Hepatocyte (in vitro differentiated cells): ENCODE results near the gene ABR.

Experiments used
- EZH2 ChIP-seq: fragments of 200-600 bp; sonication (generic); IDR thresholded peaks from 2 replicates; pipeline ENCODE4 v1.6.1; 2016; ENCODE audit warnings: antibody characterized with exemption, mild to moderate bottlenecking, borderline replicate concordance
- TF ChIP-seq, protein P1 (sequence below): fragments of 200-600 bp; sonication (generic); IDR thresholded peaks from 2 replicates; pipeline ENCODE4 v1.5.1; 2016; ENCODE audit warnings: antibody characterized with exemption, mild to moderate bottlenecking; ENCODE audit not compliant: poor library complexity

DNA sequence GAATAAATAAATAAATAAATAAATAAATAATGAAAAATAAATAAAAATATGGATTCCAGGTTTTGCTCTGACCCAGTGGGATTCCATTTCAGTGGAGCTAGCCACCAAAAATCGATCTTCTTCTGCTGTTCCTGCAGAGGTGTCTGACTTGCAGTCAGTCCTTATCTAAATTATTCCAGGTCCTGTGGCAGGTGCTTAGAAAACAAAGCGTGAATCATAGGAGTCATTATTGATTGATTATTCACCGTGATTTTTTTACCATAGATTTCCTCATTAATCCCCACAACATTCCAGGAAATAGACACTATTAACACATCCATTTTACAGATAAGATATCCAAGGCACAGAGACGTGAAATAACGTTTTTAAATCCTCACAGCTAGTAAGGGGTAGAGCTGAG is 31.5 kb upstream of the ABR start:
- TF ChIP-seq, protein P1, sequence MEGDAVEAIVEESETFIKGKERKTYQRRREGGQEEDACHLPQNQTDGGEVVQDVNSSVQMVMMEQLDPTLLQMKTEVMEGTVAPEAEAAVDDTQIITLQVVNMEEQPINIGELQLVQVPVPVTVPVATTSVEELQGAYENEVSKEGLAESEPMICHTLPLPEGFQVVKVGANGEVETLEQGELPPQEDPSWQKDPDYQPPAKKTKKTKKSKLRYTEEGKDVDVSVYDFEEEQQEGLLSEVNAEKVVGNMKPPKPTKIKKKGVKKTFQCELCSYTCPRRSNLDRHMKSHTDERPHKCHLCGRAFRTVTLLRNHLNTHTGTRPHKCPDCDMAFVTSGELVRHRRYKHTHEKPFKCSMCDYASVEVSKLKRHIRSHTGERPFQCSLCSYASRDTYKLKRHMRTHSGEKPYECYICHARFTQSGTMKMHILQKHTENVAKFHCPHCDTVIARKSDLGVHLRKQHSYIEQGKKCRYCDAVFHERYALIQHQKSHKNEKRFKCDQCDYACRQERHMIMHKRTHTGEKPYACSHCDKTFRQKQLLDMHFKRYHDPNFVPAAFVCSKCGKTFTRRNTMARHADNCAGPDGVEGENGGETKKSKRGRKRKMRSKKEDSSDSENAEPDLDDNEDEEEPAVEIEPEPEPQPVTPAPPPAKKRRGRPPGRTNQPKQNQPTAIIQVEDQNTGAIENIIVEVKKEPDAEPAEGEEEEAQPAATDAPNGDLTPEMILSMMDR, result no peak
- TF ChIP-seq EZH2, result no peak
